ENCODE measurements around the gene PDZD2.

GRCh38 chr5:31937226-31937625 lies 298.3 kb downstream of the PDZD2 start:
- TF ChIP-seq POLR2A (IDR thresholded peaks at IDR 0.05) = no peak
- TF ChIP-seq CTCF (IDR thresholded peaks at IDR 0.05 in 4 of 5, conservative IDR thresholded peaks at IDR 0.05 in 1 of 5) = no peak

All from gastrocnemius medialis (tissue), 4 donors.